Panc1 (cell line): ENCODE measurements around the gene TAC3. TPM values are rescaled to one million over a fixed set of nuclear protein-coding genes. Genes with fewer than 3 reads are reported as not detected.
"Not testable (repeated sequence)": the region's sequence is repeated elsewhere in the genome, so short reads cannot be mapped to it uniquely, and the experiment has no call there.

Experiments used
- ATAC-seq: fragments of 200-7000 bp; cut with Tn5 transposase; 2 replicates; pipeline ENCODE4 v1.9.1; 2020; ENCODE audit warnings: mild to moderate bottlenecking, moderate library complexity
- BruUV-seq: library from RNA; stranded (reverse); fragments of 400-500 nt; replicated peaks from 2 replicates; lab custom pipeline; 2021; lab: Mats Ljungman, UMichigan
- CTCF ChIA-PET: fragments of 300-600 bp; sonication (Branson Sonifier 250); formaldehyde crosslinking; loops from one replicate; lab custom pipeline; 2022; ENCODE audit warnings: antibody characterized with exemption; lab: Charles Lee
- POLR2A ChIA-PET: fragments of 300-600 bp; sonication (Branson Sonifier 250); formaldehyde crosslinking; loops from one replicate; lab custom pipeline; 2022; ENCODE audit warnings: antibody characterized with exemption; lab: Charles Lee
- DNase-seq: peaks from one replicate; pipeline ENCODE4 v3.0.0-alpha.2; 2010; ENCODE audit warnings: low read depth, low spot score
- H3K27ac ChIP-seq: 2 replicates; pipeline ENCODE4 v1.5.1; 2011; ENCODE audit warnings: mild to moderate bottlenecking, low read length, inconsistent platforms
- H3K27me3 ChIP-seq: fragments of 200-500 bp; sonication (Bioruptor generic); 2 replicates; pipeline ENCODE4 v1.6.0; 2014; ENCODE audit warnings: low read length, inconsistent platforms; ENCODE audit not compliant: control insufficient read depth, insufficient read depth
- H3K36me3 ChIP-seq: fragments of 200-500 bp; sonication (Bioruptor generic); 2 replicates; pipeline ENCODE4 v1.5.1; 2014; ENCODE audit warnings: inconsistent platforms, mild to moderate bottlenecking, low read length, moderate library complexity; ENCODE audit not compliant: control insufficient read depth, insufficient read depth
- H3K4me1 ChIP-seq: 2 replicates; pipeline ENCODE4 v1.5.1; 2011; ENCODE audit warnings: inconsistent platforms, mild to moderate bottlenecking, low read length, moderate library complexity; ENCODE audit not compliant: control insufficient read depth, insufficient read depth
- H3K4me3 ChIP-seq, 2 experiments: 2 replicates each; pipeline ENCODE4 v1.5.1; 2011 to 2012; ENCODE audit warnings: low read depth in 2 of 2, low read length in 2 of 2, mild to moderate bottlenecking in 2 of 2, inconsistent platforms in 1 of 2, moderate library complexity in 1 of 2
- H3K9me3 ChIP-seq: fragments of 200-500 bp; sonication (Bioruptor generic); 2 replicates; pipeline ENCODE4 v1.5.1; 2014; ENCODE audit warnings: low read depth, mild to moderate bottlenecking, inconsistent platforms, low read length, moderate library complexity; ENCODE audit not compliant: control insufficient read depth, insufficient read depth
- POLR2AphosphoS5 ChIP-seq: IDR thresholded peaks from 2 replicates; pipeline ENCODE4 v1.6.1; 2012; ENCODE audit warnings: mild to moderate bottlenecking, low read depth, low read length, moderate library complexity
- SIN3A ChIP-seq: IDR thresholded peaks from 2 replicates; pipeline ENCODE4 v1.6.1; 2012; ENCODE audit warnings: low read depth, mild to moderate bottlenecking, low read length, moderate library complexity, borderline replicate concordance; ENCODE audit not compliant: insufficient read depth
- TCF7L2 ChIP-seq: IDR thresholded peaks from 2 replicates; pipeline ENCODE4 v1.6.1; 2011; ENCODE audit warnings: mild to moderate bottlenecking, low read depth, low read length, inconsistent platforms
- in situ Hi-C: cut with HindIII; loops from 2 replicates; pipeline ENCODE4 v1.10.0; 2016; ENCODE audit warnings: low sequenced_read_pairs, low pct_unique_long_range_greater_than_20kb
- intact Hi-C: fragments of 100-400 bp; cut with micrococcal nuclease; formaldehyde crosslinking; loops from one replicate; pipeline ENCODE4 v1.10.0; 2022; ENCODE audit not compliant: unreplicated experiment
- total RNA-seq: library from RNA; stranded (reverse); gene quantifications from one replicate; pipeline ENCODE4 v1.2.1, GENCODE V29; 2021; ENCODE audit not compliant: unreplicated experiment
- TF ChIP-seq, protein P1 (sequence below): fragments of 450-650 bp; IDR thresholded peaks from 2 replicates; pipeline ENCODE4 v1.5.1; 2017; ENCODE audit warnings: mild to moderate bottlenecking
- TF ChIP-seq, protein P2 (sequence below), 2 experiments: IDR thresholded peaks; 2 replicates each; pipeline ENCODE4 v1.6.1; 2011 to 2012; ENCODE audit warnings: low read depth in 2 of 2, control low read depth in 1 of 2, low read length in 1 of 2, mild to moderate bottlenecking in 1 of 2, moderate library complexity in 1 of 2; ENCODE audit not compliant: insufficient read depth in 1 of 2

TAC3 gene
- total RNA-seq, 1 experiment from 2014 or later: not detected

DNA sequence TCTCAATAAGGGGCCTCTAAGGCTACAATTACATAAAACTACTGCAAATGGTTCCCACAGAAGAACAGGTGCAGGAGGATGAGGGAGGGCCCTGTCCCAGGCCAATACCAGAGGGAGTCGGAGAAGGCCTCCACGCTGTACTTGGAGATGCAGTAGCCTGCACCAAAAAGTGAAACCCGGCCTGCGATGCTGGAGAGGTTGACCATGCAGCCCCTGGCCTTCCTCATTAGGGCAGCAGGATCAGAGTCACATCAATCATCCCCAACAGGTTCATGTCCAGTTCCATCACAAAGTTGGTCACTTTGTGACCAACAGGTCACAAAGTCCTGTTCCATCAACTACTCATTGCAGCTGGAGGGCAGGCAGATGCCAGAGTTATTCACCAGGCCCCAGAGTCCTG, 32.9 kb downstream of the TAC3 start:
- Histone ChIP-seq H3K36me3 (no peaks in the 10 kb centered on the region), H3K4me1 (no peaks in the 10 kb centered on the region), H3K27ac (no peak overlapping the region), H3K27me3 (no peaks in the 10 kb centered on the region), H3K9me3 (no peaks in the 10 kb centered on the region), H3K4me3 (no peak overlapping the region)
- ATAC-seq (no peak), DNase-seq (no peak)
- in situ Hi-C loops: no loop called here
- TF ChIP-seq POLR2AphosphoS5 (no peak), TCF7L2 (no peak), SIN3A (no peak)
- TF ChIP-seq, protein P1, sequence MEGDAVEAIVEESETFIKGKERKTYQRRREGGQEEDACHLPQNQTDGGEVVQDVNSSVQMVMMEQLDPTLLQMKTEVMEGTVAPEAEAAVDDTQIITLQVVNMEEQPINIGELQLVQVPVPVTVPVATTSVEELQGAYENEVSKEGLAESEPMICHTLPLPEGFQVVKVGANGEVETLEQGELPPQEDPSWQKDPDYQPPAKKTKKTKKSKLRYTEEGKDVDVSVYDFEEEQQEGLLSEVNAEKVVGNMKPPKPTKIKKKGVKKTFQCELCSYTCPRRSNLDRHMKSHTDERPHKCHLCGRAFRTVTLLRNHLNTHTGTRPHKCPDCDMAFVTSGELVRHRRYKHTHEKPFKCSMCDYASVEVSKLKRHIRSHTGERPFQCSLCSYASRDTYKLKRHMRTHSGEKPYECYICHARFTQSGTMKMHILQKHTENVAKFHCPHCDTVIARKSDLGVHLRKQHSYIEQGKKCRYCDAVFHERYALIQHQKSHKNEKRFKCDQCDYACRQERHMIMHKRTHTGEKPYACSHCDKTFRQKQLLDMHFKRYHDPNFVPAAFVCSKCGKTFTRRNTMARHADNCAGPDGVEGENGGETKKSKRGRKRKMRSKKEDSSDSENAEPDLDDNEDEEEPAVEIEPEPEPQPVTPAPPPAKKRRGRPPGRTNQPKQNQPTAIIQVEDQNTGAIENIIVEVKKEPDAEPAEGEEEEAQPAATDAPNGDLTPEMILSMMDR: no peak
- TF ChIP-seq, protein P2, sequence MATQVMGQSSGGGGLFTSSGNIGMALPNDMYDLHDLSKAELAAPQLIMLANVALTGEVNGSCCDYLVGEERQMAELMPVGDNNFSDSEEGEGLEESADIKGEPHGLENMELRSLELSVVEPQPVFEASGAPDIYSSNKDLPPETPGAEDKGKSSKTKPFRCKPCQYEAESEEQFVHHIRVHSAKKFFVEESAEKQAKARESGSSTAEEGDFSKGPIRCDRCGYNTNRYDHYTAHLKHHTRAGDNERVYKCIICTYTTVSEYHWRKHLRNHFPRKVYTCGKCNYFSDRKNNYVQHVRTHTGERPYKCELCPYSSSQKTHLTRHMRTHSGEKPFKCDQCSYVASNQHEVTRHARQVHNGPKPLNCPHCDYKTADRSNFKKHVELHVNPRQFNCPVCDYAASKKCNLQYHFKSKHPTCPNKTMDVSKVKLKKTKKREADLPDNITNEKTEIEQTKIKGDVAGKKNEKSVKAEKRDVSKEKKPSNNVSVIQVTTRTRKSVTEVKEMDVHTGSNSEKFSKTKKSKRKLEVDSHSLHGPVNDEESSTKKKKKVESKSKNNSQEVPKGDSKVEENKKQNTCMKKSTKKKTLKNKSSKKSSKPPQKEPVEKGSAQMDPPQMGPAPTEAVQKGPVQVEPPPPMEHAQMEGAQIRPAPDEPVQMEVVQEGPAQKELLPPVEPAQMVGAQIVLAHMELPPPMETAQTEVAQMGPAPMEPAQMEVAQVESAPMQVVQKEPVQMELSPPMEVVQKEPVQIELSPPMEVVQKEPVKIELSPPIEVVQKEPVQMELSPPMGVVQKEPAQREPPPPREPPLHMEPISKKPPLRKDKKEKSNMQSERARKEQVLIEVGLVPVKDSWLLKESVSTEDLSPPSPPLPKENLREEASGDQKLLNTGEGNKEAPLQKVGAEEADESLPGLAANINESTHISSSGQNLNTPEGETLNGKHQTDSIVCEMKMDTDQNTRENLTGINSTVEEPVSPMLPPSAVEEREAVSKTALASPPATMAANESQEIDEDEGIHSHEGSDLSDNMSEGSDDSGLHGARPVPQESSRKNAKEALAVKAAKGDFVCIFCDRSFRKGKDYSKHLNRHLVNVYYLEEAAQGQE (IDR thresholded peaks at IDR 0.05; ENCODE audit: insufficient read depth in 1 of 2, low read depth in 2 of 2, low read length in 1 of 2): no peak
- POLR2A ChIA-PET: no interaction called here
- no TSS peak for BruUV-seq
- CTCF ChIA-PET: no interaction called here
- intact Hi-C loops: no loop called here

DNA sequence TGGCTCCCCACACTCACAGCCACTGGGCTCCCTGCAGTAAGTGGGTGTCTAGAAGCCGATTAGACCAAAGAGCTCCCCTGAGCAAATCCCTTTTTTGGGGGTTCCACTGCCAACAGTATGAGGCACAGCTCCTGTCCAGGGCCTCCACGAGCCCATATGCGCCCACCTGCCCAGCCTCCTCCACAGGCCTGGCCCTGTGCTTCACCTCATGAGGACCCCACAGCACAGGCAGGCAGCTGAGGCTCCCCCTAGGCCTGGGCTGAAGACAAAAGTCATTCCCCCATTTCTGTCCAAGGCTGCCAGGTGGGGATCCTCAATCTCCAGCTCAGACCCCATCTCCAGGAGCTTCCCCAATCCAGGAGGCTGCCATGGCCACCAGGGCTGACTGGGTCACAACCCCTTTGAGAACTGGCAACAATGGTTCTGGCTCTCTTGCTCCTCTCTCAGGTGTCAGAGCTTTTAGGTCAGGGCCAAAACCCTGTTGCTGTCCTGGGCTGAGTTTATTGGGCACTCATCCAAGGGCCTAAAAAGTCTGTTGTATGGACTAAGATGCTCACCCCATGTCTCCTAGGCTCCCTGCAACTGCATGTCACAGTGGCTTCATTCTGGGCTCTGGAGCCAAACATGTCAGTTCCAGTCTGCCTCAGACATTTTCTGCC, 33.6 kb downstream of the TAC3 start:
- H3K4me3 ChIP-seq, BruUV-seq, in situ Hi-C loops, DNase-seq, H3K27ac ChIP-seq, H3K27me3 ChIP-seq, intact Hi-C loops, POLR2A ChIA-PET, H3K9me3 ChIP-seq, H3K4me1 ChIP-seq, ATAC-seq, H3K36me3 ChIP-seq: not testable (repeated sequence)
- CTCF ChIA-PET: interaction anchor here (0.6 kb wide), 1 partner anchor 225 kb away, joined by 10 read pairs; no protein-coding TSS in a partner anchor

DNA sequence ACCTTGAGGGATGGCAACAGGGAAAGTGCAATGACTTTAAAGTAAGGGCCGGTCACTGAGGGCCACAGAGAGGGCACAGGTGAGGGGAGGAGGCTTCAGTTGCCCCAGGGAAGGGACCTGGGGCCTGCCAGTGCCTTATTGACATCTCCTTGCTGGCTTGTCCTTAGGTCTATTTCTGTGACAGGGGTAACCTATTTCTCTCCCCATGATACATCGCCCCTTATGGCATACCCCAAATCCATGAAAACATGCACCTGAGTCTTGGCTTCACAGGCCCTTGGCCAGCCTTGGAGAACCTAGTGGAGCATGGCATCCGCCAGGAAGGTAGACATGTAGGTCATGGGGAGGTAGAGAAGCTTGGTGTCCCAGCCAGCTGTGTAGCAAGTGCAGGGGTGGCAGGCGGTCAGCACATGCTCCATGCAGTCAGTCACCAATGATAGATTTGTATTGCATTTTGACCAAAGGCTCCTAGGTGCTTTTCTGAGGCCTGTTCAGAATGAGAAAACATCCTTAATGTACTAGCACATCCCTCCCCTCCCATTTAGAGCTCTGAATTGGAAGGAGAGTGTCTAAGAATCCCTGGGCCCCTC, 35.3 kb downstream of the TAC3 start:
- ChIA-PET CTCF (no interaction called here), POLR2A (no interaction called here)
- Histone ChIP-seq H3K4me3 (no peak overlapping the region), H3K4me1 (no peaks in the 10 kb centered on the region), H3K27me3 (no peaks in the 10 kb centered on the region), H3K9me3 (no peaks in the 10 kb centered on the region), H3K36me3 (no peaks in the 10 kb centered on the region), H3K27ac (no peak overlapping the region)
- no TSS peak for BruUV-seq
- no peak for TF ChIP-seq TCF7L2
- no peak for TF ChIP-seq SIN3A
- TF ChIP-seq, protein P2 (IDR thresholded peaks at IDR 0.05; ENCODE audit: insufficient read depth in 1 of 2, low read depth in 2 of 2, low read length in 1 of 2): no peak
- TF ChIP-seq, protein P1: no peak
- TF ChIP-seq POLR2AphosphoS5: no peak
- DNase-seq (no peak), ATAC-seq (no peak)
- intact Hi-C loops (no loop called here), in situ Hi-C loops (no loop called here)
